Measurements from ENCODE around the gene STAP1.

STAP1 gene

DNA sequence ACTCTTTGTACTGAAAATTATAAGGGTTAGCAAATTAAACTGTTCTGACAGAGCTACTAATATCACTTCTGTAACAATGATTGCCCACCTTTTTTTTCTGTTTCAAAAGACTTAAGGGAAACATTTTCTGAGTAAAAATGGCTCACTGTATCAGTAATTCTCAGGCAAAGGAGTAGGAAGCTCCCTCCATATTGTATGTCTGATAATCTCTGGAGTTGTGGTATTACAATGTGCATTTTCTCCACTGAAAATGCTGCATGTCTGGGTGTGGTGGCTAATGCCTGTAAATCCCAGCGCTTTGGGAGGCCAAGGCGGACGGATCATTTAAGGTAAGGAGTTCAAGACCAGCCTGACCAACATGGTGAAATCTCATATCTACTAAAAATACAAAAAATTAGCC, 4.4 kb upstream of the STAP1 start:
- TF ChIP-seq, protein P1, sequence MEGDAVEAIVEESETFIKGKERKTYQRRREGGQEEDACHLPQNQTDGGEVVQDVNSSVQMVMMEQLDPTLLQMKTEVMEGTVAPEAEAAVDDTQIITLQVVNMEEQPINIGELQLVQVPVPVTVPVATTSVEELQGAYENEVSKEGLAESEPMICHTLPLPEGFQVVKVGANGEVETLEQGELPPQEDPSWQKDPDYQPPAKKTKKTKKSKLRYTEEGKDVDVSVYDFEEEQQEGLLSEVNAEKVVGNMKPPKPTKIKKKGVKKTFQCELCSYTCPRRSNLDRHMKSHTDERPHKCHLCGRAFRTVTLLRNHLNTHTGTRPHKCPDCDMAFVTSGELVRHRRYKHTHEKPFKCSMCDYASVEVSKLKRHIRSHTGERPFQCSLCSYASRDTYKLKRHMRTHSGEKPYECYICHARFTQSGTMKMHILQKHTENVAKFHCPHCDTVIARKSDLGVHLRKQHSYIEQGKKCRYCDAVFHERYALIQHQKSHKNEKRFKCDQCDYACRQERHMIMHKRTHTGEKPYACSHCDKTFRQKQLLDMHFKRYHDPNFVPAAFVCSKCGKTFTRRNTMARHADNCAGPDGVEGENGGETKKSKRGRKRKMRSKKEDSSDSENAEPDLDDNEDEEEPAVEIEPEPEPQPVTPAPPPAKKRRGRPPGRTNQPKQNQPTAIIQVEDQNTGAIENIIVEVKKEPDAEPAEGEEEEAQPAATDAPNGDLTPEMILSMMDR (IDR thresholded peaks at IDR 0.05; ENCODE audit: borderline replicate concordance, control extremely low read depth, extremely low read depth, insufficient read depth, missing control alignments): no peak
- no peak for DNase-seq (ENCODE audit: low spot score)
- in situ Hi-C loops (cut with MboI; ENCODE audit: low sequenced_read_pairs, unreplicated experiment): no loop called here

DNA sequence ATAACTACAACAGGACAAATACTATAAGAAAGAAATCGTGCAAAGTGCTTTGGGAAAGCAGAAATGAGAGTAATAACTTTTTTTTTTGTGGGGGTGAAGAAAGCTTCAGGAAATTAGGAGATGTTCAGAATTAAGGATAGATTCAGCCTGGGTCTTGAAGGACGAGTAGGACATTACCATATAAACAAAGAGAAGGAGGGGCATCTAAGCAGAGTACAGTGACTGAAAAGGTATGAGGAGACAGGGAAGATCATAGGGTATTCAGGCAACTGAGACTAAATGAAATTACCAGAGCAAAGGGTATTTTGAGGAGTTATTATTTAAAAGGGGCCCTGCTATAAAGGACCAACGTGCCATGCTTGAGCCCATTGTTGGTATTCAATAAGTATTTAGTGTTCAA, 3.1 kb upstream of the STAP1 start:
- DNase-seq (ENCODE audit: low spot score): no peak
- TF ChIP-seq, protein P1 (IDR thresholded peaks at IDR 0.05; ENCODE audit: borderline replicate concordance, control extremely low read depth, extremely low read depth, insufficient read depth, missing control alignments): no peak
- in situ Hi-C loops (cut with MboI; ENCODE audit: low sequenced_read_pairs, unreplicated experiment): no loop called here

DNA sequence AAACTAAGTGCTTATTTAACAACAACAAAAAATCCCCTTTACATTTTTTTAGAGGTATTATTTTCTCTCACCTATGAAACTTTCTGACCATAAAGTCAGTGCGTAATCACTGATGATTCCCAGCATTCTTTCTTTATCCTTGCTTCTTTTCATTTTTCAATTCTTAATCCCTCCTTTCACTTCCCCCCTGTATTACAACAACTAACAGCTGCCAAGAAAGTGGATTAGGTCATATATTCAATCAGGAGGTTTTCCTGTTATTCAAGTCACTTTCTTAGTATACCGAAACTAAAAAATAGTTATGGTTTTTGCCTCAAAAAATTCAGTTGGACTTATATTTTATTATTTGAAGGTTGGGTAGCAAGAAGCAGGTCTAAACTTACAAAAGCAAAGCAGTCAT, 2.1 kb upstream of the STAP1 start:
- DNase-seq (ENCODE audit: low spot score): no peak
- TF ChIP-seq, protein P1 (IDR thresholded peaks at IDR 0.05; ENCODE audit: borderline replicate concordance, control extremely low read depth, extremely low read depth, insufficient read depth, missing control alignments): no peak
- in situ Hi-C loops (cut with MboI; ENCODE audit: low sequenced_read_pairs, unreplicated experiment): no loop called here

DNA sequence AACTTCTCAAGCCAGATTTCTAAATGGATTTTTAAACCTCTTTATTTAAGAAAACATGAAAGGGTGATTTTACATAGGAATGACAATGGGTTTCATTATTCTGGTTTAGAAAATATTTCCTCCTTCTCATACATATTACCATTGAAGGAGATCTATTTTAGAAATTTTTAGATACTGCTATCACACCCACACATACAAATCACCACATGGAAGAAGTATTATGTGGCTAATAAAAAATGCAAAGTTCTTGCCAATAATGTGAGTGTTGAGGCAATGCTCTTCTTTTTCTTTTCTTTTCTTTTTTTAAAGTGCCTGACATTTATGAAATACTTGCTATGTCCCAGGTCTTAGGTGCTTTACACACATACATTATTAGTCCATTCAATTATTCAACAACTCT, 6.8 kb downstream of the STAP1 start:
- no peak for DNase-seq (ENCODE audit: low spot score)
- in situ Hi-C loops (cut with MboI; ENCODE audit: low sequenced_read_pairs, unreplicated experiment): no loop called here
- TF ChIP-seq, protein P1 (IDR thresholded peaks at IDR 0.05; ENCODE audit: borderline replicate concordance, control extremely low read depth, extremely low read depth, insufficient read depth, missing control alignments): no peak

DNA sequence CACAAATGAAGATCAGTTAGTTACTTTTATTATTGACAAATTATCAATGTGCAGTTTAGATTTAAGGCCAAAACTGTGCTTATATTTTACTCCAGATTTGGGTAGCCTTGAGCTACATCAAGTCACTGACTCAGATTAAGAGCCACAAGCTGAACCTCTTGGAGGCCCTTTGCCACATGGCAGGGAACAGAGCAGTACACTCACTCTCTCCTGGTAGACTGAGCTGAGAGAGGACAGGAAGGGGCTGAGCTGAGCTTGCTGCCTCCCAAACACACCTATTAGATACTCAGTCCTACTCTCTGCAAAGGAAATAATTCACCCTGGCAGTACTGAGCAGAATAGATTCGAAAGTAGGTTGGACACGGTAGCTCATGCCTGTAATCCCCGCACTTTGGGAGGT, 7.8 kb downstream of the STAP1 start:
- no peak for DNase-seq (ENCODE audit: low spot score)

DNA sequence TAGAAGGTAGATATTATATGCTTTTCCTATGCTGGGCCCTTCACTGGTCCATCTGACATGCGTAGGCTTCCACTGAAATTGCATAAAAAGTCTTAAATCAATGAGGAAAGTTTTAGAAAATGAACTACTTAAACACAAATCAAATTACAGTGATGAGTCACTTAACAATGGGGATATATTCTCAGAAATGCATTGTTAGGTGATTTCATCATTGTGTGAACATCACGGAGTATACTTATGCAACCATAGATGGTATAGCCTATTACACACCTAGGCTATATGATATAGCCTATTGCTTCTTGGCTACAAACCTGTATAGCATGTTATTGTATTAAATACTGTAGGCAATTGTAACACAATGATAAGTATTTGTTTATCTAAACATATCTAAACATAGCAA, 10.3 kb downstream of the STAP1 start:
- TF ChIP-seq, protein P1 (IDR thresholded peaks at IDR 0.05; ENCODE audit: borderline replicate concordance, control extremely low read depth, extremely low read depth, insufficient read depth, missing control alignments): no peak
- no peak for DNase-seq (ENCODE audit: low spot score)
- in situ Hi-C loops (cut with MboI; ENCODE audit: low sequenced_read_pairs, unreplicated experiment): no loop called here

More for the DNA sequence above, 7.8 kb downstream of the STAP1 start:
- TF ChIP-seq, protein P1 (IDR thresholded peaks at IDR 0.05; ENCODE audit: borderline replicate concordance, control extremely low read depth, extremely low read depth, insufficient read depth, missing control alignments): no peak
- in situ Hi-C loops (cut with MboI; ENCODE audit: low sequenced_read_pairs, unreplicated experiment): no loop called here

DNA sequence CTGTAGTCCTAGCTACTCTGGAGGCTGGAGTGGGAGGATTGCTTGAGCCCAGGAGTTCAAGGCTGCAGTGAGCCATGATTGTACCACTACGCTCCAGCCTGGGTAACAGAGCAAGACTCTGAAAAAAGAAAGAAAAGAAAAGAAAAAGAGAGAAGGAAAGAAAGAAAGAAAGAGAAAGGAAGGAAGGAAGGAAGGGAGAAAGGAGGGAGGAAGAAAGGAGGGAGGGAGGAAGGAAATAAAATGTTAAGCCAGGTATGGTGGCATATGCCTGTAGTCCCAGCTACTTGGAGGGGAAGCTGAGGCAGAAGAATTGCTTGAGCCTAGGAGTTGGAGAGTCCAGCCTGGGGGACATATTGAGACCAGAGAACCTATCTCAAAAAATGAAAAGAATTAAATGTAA, 12.0 kb downstream of the STAP1 start:
- in situ Hi-C loops (cut with MboI; ENCODE audit: low sequenced_read_pairs, unreplicated experiment): no loop called here
- TF ChIP-seq, protein P1 (IDR thresholded peaks at IDR 0.05; ENCODE audit: borderline replicate concordance, control extremely low read depth, extremely low read depth, insufficient read depth, missing control alignments): no peak

More for the DNA sequence above, 12.0 kb downstream of the STAP1 start:
- DNase-seq (ENCODE audit: low spot score): no peak

Measured in GM13976 (cell line).